Hematopoietic multipotent progenitor cell treated with erythropoietin and hydrocortisone succinate and interleukin-3 and kit ligand, for 17 days (in vitro differentiated cells): ENCODE results near the gene TNRC18.
"Not testable (repeated sequence)": the region's sequence is repeated elsewhere in the genome, so short reads cannot be mapped to it uniquely, and the experiment has no call there.

Experiments used
- DNase-seq: peaks from one replicate; pipeline ENCODE4 v3.0.0-alpha.2; 2015; ENCODE audit warnings: low spot score

Gene TNRC18

DNA sequence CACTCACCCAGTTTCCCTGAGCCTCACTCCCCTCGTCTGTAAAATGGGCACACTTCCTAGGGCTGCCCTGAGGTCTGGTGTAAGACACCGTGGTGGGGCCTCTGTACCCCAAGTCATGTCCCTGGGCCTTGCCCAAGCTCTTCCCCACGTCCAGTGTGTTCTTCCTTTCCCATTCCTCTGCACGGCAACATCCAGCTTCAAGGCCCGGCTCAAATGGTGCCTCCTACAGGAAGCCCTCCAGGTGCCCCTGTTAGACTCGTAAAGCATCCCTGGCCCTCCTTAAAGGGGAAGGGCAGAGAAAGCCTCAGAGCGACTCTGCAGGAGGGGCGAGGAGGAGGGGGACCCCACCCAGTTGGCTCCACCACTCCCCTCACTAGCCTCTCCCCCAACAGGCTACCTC is 132.3 kb downstream of the TNRC18 start:
- no peak for DNase-seq

- DNase-seq, result no peak
Observed at GRCh38 chr7:5289355-5289754, 134.3 kb downstream of the TNRC18 start.

- DNase-seq, result not testable (repeated sequence)
Observed at GRCh38 chr7:5288560-5288959, 135.1 kb downstream of the TNRC18 start.

- no peak for DNase-seq
Observed at GRCh38 chr7:5287802-5288201, 135.8 kb downstream of the TNRC18 start.

- DNase-seq, result not testable (repeated sequence)
Observed at GRCh38 chr7:5287373-5287772, 136.3 kb downstream of the TNRC18 start.

- no peak for DNase-seq
Observed at GRCh38 chr7:5286933-5287332, 136.7 kb downstream of the TNRC18 start.

DNA sequence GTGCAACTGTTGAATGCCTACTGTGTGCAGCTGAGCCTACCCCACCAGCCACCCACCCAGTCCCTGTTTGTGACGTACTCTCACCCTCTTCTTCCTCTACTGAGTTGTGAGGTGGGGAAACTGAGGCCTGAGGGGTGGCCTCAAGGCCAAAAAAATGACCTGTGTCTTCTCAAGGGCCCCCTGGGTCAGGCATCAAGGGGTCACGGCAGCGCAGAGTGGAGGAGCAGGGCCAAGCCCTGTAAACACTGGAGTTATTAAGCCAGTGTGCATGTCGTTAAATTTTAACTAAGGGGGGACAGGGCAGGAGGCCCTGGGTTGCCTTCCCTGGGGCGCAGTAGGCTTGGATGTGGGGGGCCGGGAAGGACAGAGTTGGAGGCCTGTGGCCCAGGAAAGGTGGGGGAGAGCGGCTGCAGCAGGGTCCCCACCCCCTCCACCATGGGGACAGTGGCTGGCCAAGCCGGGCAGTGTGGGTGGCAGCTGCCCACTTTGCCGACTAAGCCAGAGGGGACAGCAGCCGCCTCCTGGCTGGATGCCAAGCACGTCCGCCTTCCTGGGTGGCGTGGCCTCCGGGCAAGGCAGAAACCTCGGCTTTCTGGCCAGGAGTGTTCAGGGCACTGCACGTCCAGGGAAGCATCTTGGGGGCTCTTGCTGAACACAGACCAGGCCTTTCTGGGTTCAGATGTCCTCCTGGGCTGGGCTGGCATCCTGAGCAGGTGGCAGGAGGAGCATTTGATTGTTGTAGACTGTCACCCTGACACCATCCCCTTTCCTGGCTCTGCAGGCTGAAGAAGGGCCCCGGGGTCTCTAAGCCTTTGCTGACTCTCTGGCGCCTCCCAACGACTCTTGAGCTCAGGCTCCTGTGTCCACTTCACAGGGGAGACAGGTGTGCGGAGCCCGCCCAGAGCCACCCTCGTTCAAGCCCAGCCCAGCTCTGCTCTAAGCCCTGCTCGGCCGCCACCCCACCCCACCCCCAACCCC is 139.0 kb downstream of the TNRC18 start:
- DNase-seq, result no peak

GRCh38 chr7:5283421-5284303 is 140.0 kb downstream of the TNRC18 start:
- DNase-seq, result no peak

DNA sequence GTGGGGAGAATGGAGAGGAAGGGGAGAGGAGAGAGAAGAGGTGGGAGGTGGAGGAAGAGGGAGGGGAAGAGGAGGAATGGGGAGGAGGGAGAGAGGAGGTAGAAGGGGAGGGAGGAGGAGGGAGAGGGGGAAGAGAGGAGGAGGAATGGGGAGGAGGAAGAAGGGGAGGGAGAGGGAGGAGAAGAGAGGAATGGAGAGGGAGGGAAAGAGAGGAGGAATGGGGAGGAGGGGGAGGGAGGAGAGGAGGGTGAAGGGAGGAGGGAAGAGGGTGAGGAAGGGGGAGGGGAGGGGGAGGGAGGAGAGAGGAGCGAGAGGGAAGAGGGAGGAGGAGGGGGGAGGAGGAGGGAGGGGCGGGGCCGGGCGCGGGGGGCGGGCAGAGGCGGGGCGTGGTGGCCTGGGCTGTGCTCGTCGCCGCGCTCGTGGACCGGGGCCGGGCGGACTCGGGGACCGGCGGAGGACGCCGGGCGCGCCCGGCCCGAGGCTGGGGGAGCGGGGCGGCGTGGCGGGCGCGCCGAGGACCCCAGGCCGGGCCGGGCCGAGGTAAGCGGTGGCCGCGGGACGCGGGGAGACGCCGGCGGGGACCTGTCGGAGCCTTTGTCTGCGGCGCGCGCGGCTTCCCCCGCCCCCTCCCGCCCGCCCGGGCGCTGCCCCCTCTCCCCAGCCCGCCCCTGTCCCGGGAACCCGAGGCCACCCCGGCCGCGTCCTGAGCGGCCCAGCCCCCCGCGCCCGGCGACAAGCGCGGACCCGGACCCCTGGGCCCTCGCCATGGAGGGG is 140.9 kb downstream of the TNRC18 start, which contains the start of gene SLC29A4:
SLC29A4 (plus strand) TSS at position 401 of the 774 bp plus-strand sequence. CDS start 4,874 bp downstream, outside the sequence.
- no peak for DNase-seq

DNA sequence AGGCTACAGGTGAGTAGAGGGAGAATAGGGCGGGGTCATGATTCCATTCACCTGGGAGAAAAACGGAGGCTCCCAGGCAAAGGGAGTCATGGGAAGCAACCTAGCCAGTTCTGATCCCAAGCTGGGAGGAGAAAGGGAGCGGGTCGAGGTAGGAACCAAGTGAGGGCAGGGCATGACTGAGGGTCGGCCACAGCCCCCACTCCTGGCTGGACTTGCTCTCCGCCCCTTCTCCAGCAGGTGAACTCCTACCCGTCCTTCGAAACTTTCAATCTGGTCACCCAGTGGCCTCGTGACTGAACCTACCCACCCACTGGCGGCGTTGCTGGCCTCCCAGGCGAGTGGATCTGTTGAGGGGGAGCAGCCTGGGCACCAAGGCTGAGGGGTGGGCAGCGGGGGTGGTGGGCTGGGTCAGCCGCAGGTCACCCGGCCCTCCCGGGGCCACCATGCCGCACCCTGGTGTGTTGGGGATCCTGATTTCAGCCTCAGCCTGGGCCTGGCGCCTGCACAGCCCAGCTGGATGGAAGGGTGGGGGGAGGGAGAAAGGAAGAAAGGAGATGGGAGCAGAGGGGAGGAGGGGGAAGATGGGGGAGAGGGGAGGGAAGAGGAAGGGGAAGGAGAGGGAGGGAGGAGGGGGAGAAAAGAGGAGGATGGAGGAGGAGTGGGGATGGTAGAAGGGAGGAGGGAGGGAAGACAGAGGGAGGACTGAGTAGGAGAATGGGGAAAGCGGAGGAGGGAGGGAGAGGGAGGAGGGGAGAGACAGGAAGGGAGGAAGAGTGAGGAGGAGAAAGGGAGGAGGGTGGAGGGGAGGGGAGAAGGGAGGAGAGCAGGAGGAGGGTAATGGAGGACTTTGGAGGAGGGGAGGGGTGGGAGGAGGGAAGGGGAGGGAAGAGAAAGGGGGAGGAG is 141.8 kb downstream of the TNRC18 start:
- not testable (repeated sequence) for DNase-seq

- no peak for DNase-seq
Observed at GRCh38 chr7:5279734-5280133, 143.9 kb downstream of the TNRC18 start.

DNA sequence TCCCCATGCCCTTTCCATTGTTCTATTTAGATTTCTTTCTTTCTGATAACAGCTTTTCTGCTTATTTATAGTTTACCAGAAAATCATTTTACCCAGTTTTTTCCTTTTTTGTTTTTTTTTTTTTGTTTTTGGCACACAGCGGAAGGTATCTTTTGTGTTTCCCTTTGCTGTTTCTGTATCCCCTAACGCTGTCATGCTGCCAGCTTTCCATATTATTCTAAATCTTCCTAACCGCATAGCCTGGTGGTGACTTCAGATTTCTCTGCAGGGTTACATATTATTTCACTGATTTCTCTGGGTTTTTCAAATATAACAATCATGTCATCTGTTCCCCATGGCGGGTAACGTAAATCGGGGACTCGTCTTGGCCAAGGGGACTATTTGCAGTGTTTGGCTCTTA is 144.9 kb downstream of the TNRC18 start:
- no peak for DNase-seq

DNA sequence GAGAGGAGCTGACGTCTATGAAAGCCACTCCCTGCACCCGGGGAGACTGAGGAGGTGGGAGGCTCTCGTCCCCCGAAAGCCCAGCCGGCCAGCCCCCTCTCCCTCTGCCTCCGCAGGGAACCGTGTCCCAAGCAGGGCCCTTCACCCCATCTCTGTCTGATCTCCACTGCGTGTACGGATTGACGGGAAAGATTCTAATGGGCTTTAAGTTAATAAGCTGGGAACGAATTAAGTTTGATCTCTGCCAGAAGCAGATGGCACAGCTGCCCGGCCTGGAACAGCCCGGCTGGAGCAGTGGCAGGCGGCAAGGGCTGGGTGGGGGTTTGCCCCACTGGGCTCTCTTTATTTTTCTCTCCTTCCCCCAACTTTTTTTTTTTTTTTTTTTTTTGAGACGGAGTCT is 147.0 kb downstream of the TNRC18 start:
- DNase-seq, result no peak

DNA sequence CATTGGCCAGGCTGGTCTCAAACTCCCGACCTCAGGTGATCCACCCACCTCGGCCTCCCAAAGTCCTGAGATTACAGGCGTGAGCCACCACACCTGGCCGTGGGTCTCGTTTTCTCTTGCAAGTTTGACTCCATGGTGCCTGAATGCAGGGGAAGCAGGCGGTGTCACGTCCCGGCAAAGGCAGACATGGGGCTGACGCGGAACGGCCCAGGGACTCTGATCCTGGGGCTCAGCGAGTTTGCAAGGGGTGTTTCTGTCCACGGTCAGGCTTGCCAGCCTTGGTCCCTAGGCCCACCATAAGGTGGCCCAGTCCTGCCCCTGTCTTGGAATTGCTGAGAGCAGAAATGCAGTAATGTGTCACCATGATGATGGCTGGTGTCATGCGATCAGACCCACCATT is 147.5 kb downstream of the TNRC18 start:
- DNase-seq, result not testable (repeated sequence)

- not testable (repeated sequence) for DNase-seq
Observed at GRCh38 chr7:5275510-5275909, 148.1 kb downstream of the TNRC18 start.

- not testable (repeated sequence) for DNase-seq
Observed at GRCh38 chr7:5274985-5275431, 148.6 kb downstream of the TNRC18 start.

DNA sequence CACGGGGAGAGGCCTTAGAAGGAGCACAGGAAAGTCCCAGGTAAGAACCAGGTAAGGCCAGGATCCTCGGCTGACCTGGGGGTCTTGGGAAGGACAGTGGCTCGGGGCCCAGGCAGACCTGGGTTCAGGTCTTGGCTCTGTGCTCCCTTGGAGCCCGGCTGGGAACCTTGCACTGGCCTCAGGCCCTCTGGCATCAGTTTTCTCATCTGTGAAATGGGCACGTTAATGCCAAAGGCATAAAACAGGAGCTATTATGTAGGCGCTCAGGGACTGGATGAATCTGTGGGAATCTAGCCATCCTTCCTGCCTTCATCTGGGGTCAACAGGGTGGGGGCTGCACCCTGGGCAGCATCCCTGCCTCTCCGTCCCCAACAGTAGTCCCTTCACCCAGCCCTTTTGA is 149.2 kb downstream of the TNRC18 start:
- DNase-seq, result no peak

GRCh38 chr7:5273831-5274405 is 149.7 kb downstream of the TNRC18 start:
- DNase-seq, result not testable (repeated sequence)

- no peak for DNase-seq
Observed at GRCh38 chr7:5270788-5271187, 152.8 kb downstream of the TNRC18 start.

DNA sequence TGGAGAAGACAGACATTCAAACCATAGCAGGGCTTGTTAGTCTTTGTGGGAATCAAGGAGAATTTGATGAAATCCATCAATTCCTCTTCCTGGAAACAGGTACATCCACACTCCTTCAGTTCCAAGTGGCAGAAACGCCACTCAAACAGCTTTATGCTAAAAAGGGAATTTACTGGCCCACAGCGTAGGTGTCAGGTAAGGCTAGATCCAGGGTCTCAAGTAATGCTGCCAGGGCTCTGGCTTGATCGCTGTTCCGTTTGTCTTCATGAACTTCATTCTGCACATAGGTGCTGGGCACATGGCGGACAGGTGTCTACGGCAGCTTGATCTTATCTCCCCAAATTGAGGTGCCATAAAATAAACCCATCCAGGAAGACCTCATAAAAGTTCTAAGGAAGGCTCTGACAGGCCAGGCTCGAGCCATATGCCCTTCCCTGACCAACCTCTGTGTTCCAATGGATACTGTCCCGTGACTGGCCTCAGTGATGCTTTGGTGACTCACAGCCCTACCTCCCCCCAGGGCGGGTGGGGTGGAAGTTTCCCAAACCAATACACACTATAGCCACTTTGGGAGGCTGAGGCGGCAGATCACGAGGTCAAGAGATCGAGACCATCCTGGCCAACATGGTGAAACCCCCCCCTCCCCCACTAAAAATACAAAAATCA is 153.5 kb downstream of the TNRC18 start:
- not testable (repeated sequence) for DNase-seq
